ENCODE measurements around the gene ITGA8.
"Not testable (repeated sequence)": the region's sequence is repeated elsewhere in the genome, so short reads cannot be mapped to it uniquely, and the experiment has no call there.

Gene ITGA8

DNA sequence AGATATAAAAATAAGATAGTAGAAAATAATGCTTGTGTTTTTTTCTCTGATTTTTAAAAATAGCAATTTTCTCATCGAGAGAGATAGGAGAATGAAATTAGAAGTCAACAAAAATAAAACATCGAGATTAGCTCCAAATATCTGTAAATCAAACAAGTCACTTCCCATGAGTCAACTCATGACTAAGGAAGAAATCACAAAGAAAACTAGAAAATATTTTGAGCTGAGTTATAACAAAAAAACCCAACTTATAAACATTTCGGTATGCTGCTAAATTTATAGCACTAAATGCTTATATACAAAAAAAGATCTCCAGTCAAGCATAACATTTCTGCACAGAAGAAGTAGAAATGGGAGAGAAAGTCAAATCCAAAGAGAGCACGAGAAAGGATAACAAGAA is 140.1 kb downstream of the ITGA8 start:
- H3K4me1 ChIP-seq (ENCODE audit: control insufficient read depth, insufficient read depth, low read length, poor library complexity, severe bottlenecking) = no peaks in the 10 kb centered on the region
- H3K27ac ChIP-seq (ENCODE audit: insufficient read depth, low read length, poor library complexity, severe bottlenecking) = no peak overlapping the region
- DNase-seq = no peak
- no peak overlapping the region for H3K4me3 ChIP-seq (ENCODE audit: insufficient read depth, low read depth, low read length, poor library complexity, severe bottlenecking)
- H3K9me3 ChIP-seq (ENCODE audit: control insufficient read depth, low read length) = no peaks in the 10 kb centered on the region
- H3K27me3 ChIP-seq (replicated peaks; ENCODE audit: control insufficient read depth, insufficient read depth, low read length, poor library complexity, severe bottlenecking) = no peaks in the 10 kb centered on the region
- H3K36me3 ChIP-seq (ENCODE audit: control insufficient read depth, insufficient read depth, low read length) = no peaks in the 10 kb centered on the region

DNA sequence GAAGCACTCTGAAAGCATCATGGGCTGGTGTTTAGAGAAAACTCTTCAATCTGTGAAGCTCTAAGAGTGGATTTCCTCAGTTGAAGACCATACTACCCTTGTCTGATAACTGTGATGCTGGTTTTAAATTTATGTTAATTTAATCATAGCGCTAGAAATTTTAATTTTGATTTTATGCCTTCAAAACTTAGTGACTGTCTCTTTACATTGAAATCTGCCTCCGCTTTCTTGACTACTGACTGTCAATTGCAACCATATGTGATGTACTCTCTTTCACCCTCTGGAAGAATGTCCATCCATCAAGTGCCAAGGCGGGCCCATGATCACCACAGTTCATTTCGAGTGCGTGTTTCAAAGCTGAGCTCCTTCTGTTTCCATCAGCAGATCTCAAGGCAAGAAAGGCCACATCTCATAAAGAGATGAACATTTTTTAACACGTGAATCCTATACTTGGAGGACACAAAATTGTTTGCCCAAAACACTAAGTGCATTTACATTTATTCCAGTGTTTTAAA is 147.1 kb downstream of the ITGA8 start:
- Histone ChIP-seq H3K27me3 (replicated peaks; ENCODE audit: control insufficient read depth, insufficient read depth, low read length, poor library complexity, severe bottlenecking) (no peaks in the 10 kb centered on the region), H3K27ac (ENCODE audit: insufficient read depth, low read length, poor library complexity, severe bottlenecking) (no peak overlapping the region), H3K4me3 (ENCODE audit: insufficient read depth, low read depth, low read length, poor library complexity, severe bottlenecking) (no peak overlapping the region), H3K9me3 (ENCODE audit: control insufficient read depth, low read length) (no peaks in the 10 kb centered on the region), H3K4me1 (ENCODE audit: control insufficient read depth, insufficient read depth, low read length, poor library complexity, severe bottlenecking) (no peaks in the 10 kb centered on the region), H3K36me3 (ENCODE audit: control insufficient read depth, insufficient read depth, low read length) (no peaks in the 10 kb centered on the region)
- no peak for DNase-seq

DNA sequence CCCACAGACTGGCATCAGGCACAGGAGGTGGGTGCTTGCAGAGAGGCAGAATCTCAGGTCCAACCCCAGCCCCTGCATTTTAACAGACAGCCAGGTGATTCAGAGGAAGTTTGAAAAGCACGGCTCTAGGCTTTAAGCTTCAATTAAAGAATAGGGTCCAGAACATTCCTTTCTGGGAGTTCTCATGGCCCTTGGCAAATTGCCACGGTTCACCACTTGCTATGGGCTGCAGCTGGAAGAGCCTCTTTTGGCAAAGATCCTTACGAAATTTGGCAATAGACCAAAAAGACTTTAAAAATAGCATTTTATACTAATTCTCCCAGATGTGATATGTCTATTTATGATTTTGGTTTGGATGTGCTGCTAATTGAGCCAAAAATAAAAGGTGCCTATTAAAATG is 148.1 kb downstream of the ITGA8 start:
- no peaks in the 10 kb centered on the region for H3K27me3 ChIP-seq (replicated peaks; ENCODE audit: control insufficient read depth, insufficient read depth, low read length, poor library complexity, severe bottlenecking)
- no peak overlapping the region for H3K4me3 ChIP-seq (ENCODE audit: insufficient read depth, low read depth, low read length, poor library complexity, severe bottlenecking)
- no peak for DNase-seq
- H3K27ac ChIP-seq (ENCODE audit: insufficient read depth, low read length, poor library complexity, severe bottlenecking) = no peak overlapping the region
- no peaks in the 10 kb centered on the region for H3K4me1 ChIP-seq (ENCODE audit: control insufficient read depth, insufficient read depth, low read length, poor library complexity, severe bottlenecking)
- no peaks in the 10 kb centered on the region for H3K9me3 ChIP-seq (ENCODE audit: control insufficient read depth, low read length)
- H3K36me3 ChIP-seq (ENCODE audit: control insufficient read depth, insufficient read depth, low read length) = no peaks in the 10 kb centered on the region

DNA sequence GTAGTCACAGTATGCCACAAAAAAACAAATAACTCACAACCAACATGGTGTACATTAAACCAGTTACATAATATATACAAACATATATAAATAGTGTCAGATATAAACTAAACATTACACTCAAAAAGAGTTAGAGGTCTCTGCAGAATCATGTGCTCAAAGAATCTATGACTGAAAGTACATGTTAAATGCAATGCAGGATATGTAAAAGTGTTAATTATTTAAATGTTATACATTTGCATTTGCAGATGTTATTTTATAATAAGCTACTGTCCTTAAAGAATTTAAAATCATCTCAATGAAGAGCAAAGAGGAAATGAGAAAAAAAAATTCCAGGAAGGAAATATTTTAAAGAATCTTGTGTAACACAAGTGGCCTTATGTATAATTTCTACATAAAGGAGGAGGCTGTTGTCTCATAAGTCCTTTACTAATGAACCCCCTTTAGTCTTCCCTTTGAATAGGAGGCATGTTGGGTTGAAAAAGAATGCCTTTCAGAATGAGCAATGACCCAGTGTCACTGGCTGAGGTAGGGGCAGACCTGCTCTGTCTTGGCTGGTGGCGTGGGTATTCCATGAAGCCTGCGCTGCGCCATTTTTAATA is 148.9 kb downstream of the ITGA8 start:
- Histone ChIP-seq H3K36me3 (ENCODE audit: control insufficient read depth, insufficient read depth, low read length) (no peaks in the 10 kb centered on the region), H3K4me3 (ENCODE audit: insufficient read depth, low read depth, low read length, poor library complexity, severe bottlenecking) (no peak overlapping the region), H3K27me3 (replicated peaks; ENCODE audit: control insufficient read depth, insufficient read depth, low read length, poor library complexity, severe bottlenecking) (no peaks in the 10 kb centered on the region), H3K4me1 (ENCODE audit: control insufficient read depth, insufficient read depth, low read length, poor library complexity, severe bottlenecking) (no peaks in the 10 kb centered on the region), H3K27ac (ENCODE audit: insufficient read depth, low read length, poor library complexity, severe bottlenecking) (no peak overlapping the region), H3K9me3 (ENCODE audit: control insufficient read depth, low read length) (no peaks in the 10 kb centered on the region)
- no peak for DNase-seq

DNA sequence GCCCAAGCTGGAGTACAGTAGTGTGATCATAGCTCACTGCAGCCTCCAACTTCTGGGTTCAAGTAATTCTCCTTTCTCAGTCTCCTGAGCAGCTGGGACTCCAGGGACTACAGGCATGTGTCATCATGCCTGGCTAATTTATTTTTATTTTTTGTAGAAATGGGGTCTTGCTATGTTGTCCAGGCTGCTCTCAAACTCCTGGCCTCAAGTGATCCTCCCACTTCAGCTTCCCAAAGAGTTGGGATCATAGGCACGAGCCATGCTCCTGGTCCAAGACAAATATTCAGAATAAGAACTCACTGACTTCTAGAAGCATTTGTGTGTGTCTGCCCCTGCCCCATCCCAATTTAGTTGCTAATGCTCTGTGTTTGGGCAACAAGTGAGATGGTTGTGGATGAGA is 151.8 kb downstream of the ITGA8 start:
- DNase-seq = no peak
- no peaks in the 10 kb centered on the region for H3K36me3 ChIP-seq (ENCODE audit: control insufficient read depth, insufficient read depth, low read length)

DNA sequence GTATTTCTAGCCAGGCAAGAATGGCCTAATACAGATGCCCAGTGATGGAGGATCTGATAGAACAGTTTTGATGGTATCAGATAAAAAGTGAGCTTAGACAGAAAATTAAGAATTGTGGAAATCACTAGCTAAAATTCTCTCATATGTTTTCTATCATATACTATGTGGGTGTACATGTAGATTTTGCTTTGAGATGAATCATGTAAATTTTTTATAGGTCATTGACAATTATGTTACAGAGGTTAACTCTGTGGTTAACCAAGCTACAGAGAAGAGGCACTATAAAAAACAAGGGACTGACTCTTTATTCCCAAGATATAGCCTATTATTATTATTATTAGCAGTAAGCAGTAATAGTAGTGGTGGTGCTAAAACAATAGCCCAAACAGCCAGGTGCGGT is 156.5 kb downstream of the ITGA8 start:
- H3K9me3 ChIP-seq (ENCODE audit: control insufficient read depth, low read length) = no peaks in the 10 kb centered on the region
- no peak overlapping the region for H3K27ac ChIP-seq (ENCODE audit: insufficient read depth, low read length, poor library complexity, severe bottlenecking)
- DNase-seq = no peak
- no peaks in the 10 kb centered on the region for H3K4me1 ChIP-seq (ENCODE audit: control insufficient read depth, insufficient read depth, low read length, poor library complexity, severe bottlenecking)
- no peaks in the 10 kb centered on the region for H3K27me3 ChIP-seq (replicated peaks; ENCODE audit: control insufficient read depth, insufficient read depth, low read length, poor library complexity, severe bottlenecking)
- H3K4me3 ChIP-seq (ENCODE audit: insufficient read depth, low read depth, low read length, poor library complexity, severe bottlenecking) = no peak overlapping the region
- H3K36me3 ChIP-seq (ENCODE audit: control insufficient read depth, insufficient read depth, low read length) = no peaks in the 10 kb centered on the region

More for the DNA sequence above, 151.8 kb downstream of the ITGA8 start:
- Histone ChIP-seq H3K27me3 (replicated peaks; ENCODE audit: control insufficient read depth, insufficient read depth, low read length, poor library complexity, severe bottlenecking) (no peaks in the 10 kb centered on the region), H3K9me3 (ENCODE audit: control insufficient read depth, low read length) (no peaks in the 10 kb centered on the region), H3K27ac (ENCODE audit: insufficient read depth, low read length, poor library complexity, severe bottlenecking) (no peak overlapping the region), H3K4me3 (ENCODE audit: insufficient read depth, low read depth, low read length, poor library complexity, severe bottlenecking) (no peak overlapping the region), H3K4me1 (ENCODE audit: control insufficient read depth, insufficient read depth, low read length, poor library complexity, severe bottlenecking) (no peaks in the 10 kb centered on the region)

DNA sequence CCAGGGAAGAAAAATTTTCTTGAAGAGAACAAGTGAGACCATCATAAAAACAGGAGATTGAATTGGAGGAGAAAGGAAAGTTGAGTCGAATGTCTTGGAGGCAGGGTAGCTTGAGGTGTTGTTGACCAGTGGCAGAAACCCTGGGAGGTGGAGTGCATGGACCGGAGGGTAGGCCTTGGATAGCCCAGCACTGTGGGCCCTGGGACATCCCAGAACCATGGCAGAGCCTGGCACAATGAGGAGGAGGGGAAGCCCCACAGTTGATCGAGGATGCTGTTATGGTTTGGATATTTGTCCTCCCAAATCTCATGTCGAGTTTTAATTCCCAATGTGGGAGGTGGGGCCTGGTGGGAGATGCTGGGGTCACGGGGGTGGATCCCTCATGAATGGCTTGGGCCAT is 157.1 kb downstream of the ITGA8 start:
- no peaks in the 10 kb centered on the region for H3K4me1 ChIP-seq (ENCODE audit: control insufficient read depth, insufficient read depth, low read length, poor library complexity, severe bottlenecking)
- no peaks in the 10 kb centered on the region for H3K9me3 ChIP-seq (ENCODE audit: control insufficient read depth, low read length)
- no peaks in the 10 kb centered on the region for H3K27me3 ChIP-seq (replicated peaks; ENCODE audit: control insufficient read depth, insufficient read depth, low read length, poor library complexity, severe bottlenecking)
- no peak overlapping the region for H3K4me3 ChIP-seq (ENCODE audit: insufficient read depth, low read depth, low read length, poor library complexity, severe bottlenecking)
- no peaks in the 10 kb centered on the region for H3K36me3 ChIP-seq (ENCODE audit: control insufficient read depth, insufficient read depth, low read length)
- no peak for DNase-seq
- no peak overlapping the region for H3K27ac ChIP-seq (ENCODE audit: insufficient read depth, low read length, poor library complexity, severe bottlenecking)

DNA sequence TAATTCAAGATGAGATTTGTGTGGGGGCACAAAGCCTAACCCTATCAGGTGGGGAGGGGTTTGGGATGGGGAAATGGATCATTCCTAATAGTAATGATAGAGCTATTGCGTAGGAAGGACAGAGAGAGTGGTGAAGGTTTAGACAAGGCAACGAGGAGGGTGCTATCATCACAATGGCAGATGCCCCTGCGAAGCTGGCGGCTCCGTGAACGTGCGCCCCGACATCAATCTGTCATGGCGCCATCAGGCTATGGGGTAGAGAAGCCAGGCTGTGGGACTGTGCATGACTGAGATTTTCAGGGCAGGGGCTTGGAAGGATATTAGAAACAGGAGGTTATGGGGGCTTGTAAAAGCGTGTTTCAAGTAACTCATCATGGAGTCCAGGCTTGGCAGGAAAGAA is 157.6 kb downstream of the ITGA8 start:
- no peak overlapping the region for H3K4me3 ChIP-seq (ENCODE audit: insufficient read depth, low read depth, low read length, poor library complexity, severe bottlenecking)
- H3K27ac ChIP-seq (ENCODE audit: insufficient read depth, low read length, poor library complexity, severe bottlenecking) = no peak overlapping the region
- no peaks in the 10 kb centered on the region for H3K36me3 ChIP-seq (ENCODE audit: control insufficient read depth, insufficient read depth, low read length)
- no peak for DNase-seq
- no peaks in the 10 kb centered on the region for H3K9me3 ChIP-seq (ENCODE audit: control insufficient read depth, low read length)
- H3K27me3 ChIP-seq (replicated peaks; ENCODE audit: control insufficient read depth, insufficient read depth, low read length, poor library complexity, severe bottlenecking) = no peaks in the 10 kb centered on the region
- no peaks in the 10 kb centered on the region for H3K4me1 ChIP-seq (ENCODE audit: control insufficient read depth, insufficient read depth, low read length, poor library complexity, severe bottlenecking)

DNA sequence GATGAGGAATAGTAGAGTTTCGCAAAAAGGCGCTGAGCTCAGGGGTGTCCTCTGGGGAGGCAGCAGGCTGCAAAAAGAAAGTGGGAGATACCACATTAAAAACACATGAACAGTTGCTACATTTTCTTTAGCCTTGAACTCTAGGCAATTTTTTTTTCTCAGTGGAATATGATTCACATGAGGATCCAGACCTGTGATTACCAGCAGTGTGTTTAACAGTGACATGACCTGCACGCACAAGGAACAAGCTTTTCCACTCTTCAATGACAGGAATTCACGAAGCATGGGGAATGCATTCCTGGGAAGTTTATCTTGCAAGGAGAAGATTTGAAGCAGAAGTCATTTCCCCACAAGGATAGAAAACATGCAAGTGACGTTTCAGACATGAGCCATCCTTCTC is 161.6 kb downstream of the ITGA8 start:
- no peaks in the 10 kb centered on the region for H3K27me3 ChIP-seq (replicated peaks; ENCODE audit: control insufficient read depth, insufficient read depth, low read length, poor library complexity, severe bottlenecking)
- DNase-seq = no peak
- no peak overlapping the region for H3K4me3 ChIP-seq (ENCODE audit: insufficient read depth, low read depth, low read length, poor library complexity, severe bottlenecking)
- H3K4me1 ChIP-seq (ENCODE audit: control insufficient read depth, insufficient read depth, low read length, poor library complexity, severe bottlenecking) = no peaks in the 10 kb centered on the region
- no peaks in the 10 kb centered on the region for H3K9me3 ChIP-seq (ENCODE audit: control insufficient read depth, low read length)
- no peaks in the 10 kb centered on the region for H3K36me3 ChIP-seq (ENCODE audit: control insufficient read depth, insufficient read depth, low read length)
- no peak overlapping the region for H3K27ac ChIP-seq (ENCODE audit: insufficient read depth, low read length, poor library complexity, severe bottlenecking)

DNA sequence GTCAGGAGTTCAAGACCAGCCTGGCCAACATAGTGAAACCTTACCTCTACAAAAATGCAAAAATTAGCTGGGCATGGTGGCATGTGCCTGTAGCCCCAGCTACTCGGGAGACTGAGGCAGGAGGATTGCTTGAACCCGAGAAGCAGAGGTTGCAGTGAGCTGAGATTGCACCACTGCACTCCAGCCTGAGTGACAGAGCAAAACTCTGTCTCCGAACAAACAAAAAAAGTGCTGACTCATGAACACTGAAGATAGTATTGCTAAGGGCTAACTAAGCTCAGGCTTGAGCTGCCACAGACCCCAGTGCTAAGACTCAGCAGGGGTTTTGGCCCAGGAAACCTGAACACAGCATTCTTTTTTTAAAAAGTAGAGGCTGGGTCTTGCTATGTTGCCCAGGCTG is 162.6 kb downstream of the ITGA8 start:
- not testable (repeated sequence) for H3K4me1 ChIP-seq (ENCODE audit: control insufficient read depth, insufficient read depth, low read length, poor library complexity, severe bottlenecking); DNase-seq; H3K36me3 ChIP-seq (ENCODE audit: control insufficient read depth, insufficient read depth, low read length); H3K4me3 ChIP-seq (ENCODE audit: insufficient read depth, low read depth, low read length, poor library complexity, severe bottlenecking); H3K9me3 ChIP-seq (ENCODE audit: control insufficient read depth, low read length); H3K27me3 ChIP-seq (replicated peaks; ENCODE audit: control insufficient read depth, insufficient read depth, low read length, poor library complexity, severe bottlenecking); H3K27ac ChIP-seq (ENCODE audit: insufficient read depth, low read length, poor library complexity, severe bottlenecking)
